SJCRH30 (cell line): Measurements from ENCODE around the gene SELENOT. TPM values are rescaled to one million over a fixed set of nuclear protein-coding genes. Genes with fewer than 3 reads are reported as not detected.
"Not testable (repeated sequence)": the region's sequence is repeated elsewhere in the genome, so short reads cannot be mapped to it uniquely, and the experiment has no call there.

Experiments
- DNase-seq, 2 experiments: peaks; one replicate each; pipeline ENCODE4 v3.0.0-alpha.2; 2015 to 2020
- H3K27ac ChIP-seq: fragments of 250-450 bp; sonication (Bioruptor Pico); 2 replicates; pipeline ENCODE4 v1.5.1; 2020; ENCODE audit warnings: mild to moderate bottlenecking, moderate library complexity
- H3K27me3 ChIP-seq: fragments of 250-450 bp; sonication (Bioruptor Pico); 2 replicates; pipeline ENCODE4 v1.5.1; 2020; ENCODE audit warnings: mild to moderate bottlenecking, moderate library complexity
- H3K36me3 ChIP-seq: fragments of 250-450 bp; sonication (Bioruptor Pico); 2 replicates; pipeline ENCODE4 v1.5.1; 2020; ENCODE audit warnings: mild to moderate bottlenecking, moderate library complexity
- H3K4me1 ChIP-seq: fragments of 250-450 bp; sonication (Bioruptor Pico); 2 replicates; pipeline ENCODE4 v1.5.1; 2020; ENCODE audit warnings: mild to moderate bottlenecking, moderate library complexity
- H3K4me3 ChIP-seq: fragments of 250-450 bp; sonication (Bioruptor Pico); 2 replicates; pipeline ENCODE4 v1.5.1; 2020; ENCODE audit warnings: mild to moderate bottlenecking, moderate library complexity
- H3K9me3 ChIP-seq: fragments of 250-450 bp; sonication (Bioruptor Pico); replicated peaks from 2 replicates; pipeline ENCODE4 v1.5.1; 2020; ENCODE audit warnings: mild to moderate bottlenecking, moderate library complexity
- total RNA-seq: library from RNA; depleted of rRNA; stranded (reverse); fragments of >200 nt; shearing (Covaris generic); gene quantifications from 2 replicates; pipeline ENCODE4 v1.2.3, GENCODE V29; 2014

SELENOT gene
- total RNA-seq, 1 experiment from 2014 or later, result 121 TPM

GRCh38 chr3:150599611-150600297 is 3.4 kb upstream of the SELENOT start:
- DNase-seq, result no peak
- Histone ChIP-seq H3K36me3 (no peaks in the 10 kb centered on the region), H3K27me3 (no peaks in the 10 kb centered on the region), H3K9me3 (no peaks in the 10 kb centered on the region), H3K27ac (no peak overlapping the region), H3K4me3 (no peak overlapping the region), H3K4me1 (no peaks in the 10 kb centered on the region; the same call in 1 of the 2 replicates)

DNA sequence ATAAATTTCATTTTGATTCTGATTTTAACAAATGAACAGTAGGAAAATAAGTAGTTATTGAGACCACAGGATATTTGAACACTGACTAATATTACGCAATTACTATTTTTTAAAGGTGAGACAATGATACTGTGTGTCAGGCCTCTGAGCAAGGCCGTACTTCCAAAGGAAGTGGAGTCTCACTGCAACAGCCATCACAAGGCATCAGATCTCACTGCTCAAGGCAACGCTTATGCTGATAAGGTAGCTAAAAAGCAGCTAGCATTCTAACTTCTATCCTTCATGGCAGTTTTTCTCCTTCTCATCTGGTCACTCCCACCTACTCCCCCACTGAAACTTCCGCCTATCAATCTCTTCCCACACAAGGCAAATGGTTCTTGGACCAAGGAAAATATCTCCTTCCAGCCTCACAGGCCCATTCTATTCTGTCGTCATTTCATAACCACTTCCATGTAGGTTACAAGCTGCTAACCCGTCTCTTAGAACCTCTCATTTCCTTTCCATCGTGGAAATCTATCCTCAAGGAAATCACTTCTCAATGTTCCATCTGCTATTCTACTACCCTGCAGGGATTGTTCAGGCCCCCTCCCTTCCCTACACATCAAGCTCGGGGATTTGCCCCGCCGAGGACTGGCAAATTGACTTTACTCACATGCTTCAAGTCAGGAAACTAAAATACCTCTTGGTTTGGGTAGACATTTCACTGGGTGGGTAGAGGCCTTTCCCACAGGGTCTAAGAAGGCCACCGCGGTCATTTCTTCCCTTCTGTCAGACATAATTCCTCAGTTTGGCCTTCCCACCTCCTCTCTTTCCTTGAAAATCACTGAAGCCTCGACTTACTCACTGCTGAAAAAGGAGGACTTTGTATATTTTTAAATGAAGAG is 2.2 kb upstream of the SELENOT start:
- not testable (repeated sequence) for H3K27me3 ChIP-seq, H3K27ac ChIP-seq, H3K4me1 ChIP-seq, DNase-seq, H3K9me3 ChIP-seq, H3K36me3 ChIP-seq, H3K4me3 ChIP-seq

- Histone ChIP-seq H3K4me3 (peak overlapping the region; percentile 72), H3K36me3 (peaks cover 4% of the 10 kb centered on the region; the same call in 1 of the 2 replicates), H3K27ac (peak overlapping the region; percentile 79), H3K9me3 (no peaks in the 10 kb centered on the region), H3K4me1 (no peaks in the 10 kb centered on the region; the same call in 1 of the 2 replicates), H3K27me3 (no peaks in the 10 kb centered on the region)
- DNase-seq, result peak in 1 of 2 experiments; percentile 16
These were observed 532 bp upstream of the SELENOT start for GRCh38 chr3:150602426-150603152.

GRCh38 chr3:150603980-150604319 is 829 bp downstream of the SELENOT start:
- Histone ChIP-seq H3K27me3 (no peaks in the 10 kb centered on the region), H3K9me3 (no peaks in the 10 kb centered on the region), H3K4me3 (peak overlapping the region; percentile 72), H3K4me1 (peaks cover 3% of the 10 kb centered on the region; the same call in 1 of the 2 replicates), H3K36me3 (peaks cover 4% of the 10 kb centered on the region; the same call in 1 of the 2 replicates), H3K27ac (peak overlapping the region; percentile 79)
- DNase-seq, result no peak

DNA sequence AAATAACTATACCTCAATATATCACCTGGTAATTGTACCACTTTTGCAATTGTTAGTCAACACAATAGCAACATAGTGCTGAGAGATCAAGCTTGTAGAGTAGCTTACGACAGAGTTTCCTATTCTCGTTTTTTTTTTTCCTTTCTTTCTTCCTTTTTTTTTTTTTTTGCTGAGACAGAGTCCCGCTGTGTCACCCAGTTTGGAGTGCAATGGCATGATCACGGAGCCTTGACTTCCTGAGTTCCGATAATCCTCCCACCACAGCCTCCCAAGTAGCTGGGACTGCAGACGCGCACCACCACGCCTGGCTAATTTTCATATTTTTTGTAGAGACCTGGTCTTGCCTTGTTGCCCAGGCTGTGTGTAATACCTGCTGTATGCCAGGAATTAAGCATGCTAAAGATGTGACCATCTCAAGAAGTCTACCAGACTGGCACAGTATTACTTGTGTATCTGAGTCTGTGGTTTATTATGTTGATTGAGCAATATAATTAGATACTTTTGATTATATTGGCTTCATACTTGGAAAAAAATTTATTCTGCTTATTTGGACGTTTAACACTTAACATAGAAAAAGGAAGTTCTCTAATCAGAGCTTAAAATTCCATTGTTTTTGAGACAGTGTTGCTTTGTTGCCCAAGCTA is 3.0 kb downstream of the SELENOT start:
- no peak overlapping the region for H3K4me3 ChIP-seq
- DNase-seq, result no peak
- H3K4me1 ChIP-seq, result peaks cover 3% of the 10 kb centered on the region; the same call in 1 of the 2 replicates
- no peaks in the 10 kb centered on the region for H3K9me3 ChIP-seq
- H3K27ac ChIP-seq, result no peak overlapping the region
- peaks cover 4% of the 10 kb centered on the region; the same call in 1 of the 2 replicates for H3K36me3 ChIP-seq
- no peaks in the 10 kb centered on the region for H3K27me3 ChIP-seq

GRCh38 chr3:150607267-150608065 is 4.3 kb downstream of the SELENOT start:
- Histone ChIP-seq H3K27me3 (no peaks in the 10 kb centered on the region), H3K4me3 (no peak overlapping the region), H3K9me3 (no peaks in the 10 kb centered on the region), H3K36me3 (peaks cover 7% of the 10 kb centered on the region; the same call in 1 of the 2 replicates), H3K4me1 (peaks cover 3% of the 10 kb centered on the region; the same call in 1 of the 2 replicates), H3K27ac (no peak overlapping the region)
- peak in 1 of 2 experiments; percentile 34 for DNase-seq

- Histone ChIP-seq H3K4me3 (no peak overlapping the region), H3K4me1 (0 out of 2 replicates have a peak, but pooled peaks cover 3% of the 10 kb centered on the region), H3K36me3 (peaks cover 15% of the 10 kb centered on the region; the same call in 1 of the 2 replicates), H3K27ac (no peak overlapping the region), H3K27me3 (no peaks in the 10 kb centered on the region), H3K9me3 (no peaks in the 10 kb centered on the region)
- DNase-seq, result no peak
These were observed 6.9 kb downstream of the SELENOT start for GRCh38 chr3:150609988-150610387.

GRCh38 chr3:150610785-150611184 is 7.7 kb downstream of the SELENOT start:
- H3K4me3 ChIP-seq, result no peak overlapping the region
- H3K27ac ChIP-seq, result no peak overlapping the region
- H3K36me3 ChIP-seq, result peaks cover 15% of the 10 kb centered on the region; the same call in 1 of the 2 replicates
- H3K27me3 ChIP-seq, result no peaks in the 10 kb centered on the region
- H3K9me3 ChIP-seq, result no peaks in the 10 kb centered on the region
- H3K4me1 ChIP-seq, result 0 out of 2 replicates have a peak, but pooled peaks cover 3% of the 10 kb centered on the region
- DNase-seq, result no peak

- Histone ChIP-seq H3K4me3 (no peak overlapping the region), H3K27ac (no peak overlapping the region), H3K9me3 (no peaks in the 10 kb centered on the region), H3K27me3 (no peaks in the 10 kb centered on the region), H3K36me3 (peaks cover 14% of the 10 kb centered on the region), H3K4me1 (0 out of 2 replicates have a peak, but pooled peaks cover 3% of the 10 kb centered on the region)
- no peak for DNase-seq
These were observed 8.5 kb downstream of the SELENOT start for GRCh38 chr3:150611666-150612065.

DNA sequence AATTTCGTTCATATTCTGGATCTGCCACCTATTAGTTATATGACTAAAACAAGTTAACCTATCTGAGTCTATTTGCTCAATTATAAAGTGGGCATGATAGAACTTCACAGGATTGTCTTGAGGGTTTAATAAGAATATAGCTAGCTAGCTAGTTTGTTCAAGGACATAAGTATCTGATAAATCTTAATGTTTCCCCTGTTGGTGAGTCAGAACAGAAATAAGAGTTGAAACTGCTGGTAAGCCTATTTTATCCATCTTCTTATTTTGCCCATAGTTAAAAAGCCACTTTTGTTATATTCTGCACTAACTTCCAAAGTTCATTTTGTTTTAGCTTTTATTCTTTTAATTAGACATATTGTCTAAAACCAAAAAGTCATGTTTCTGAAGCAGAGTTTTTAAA is 9.4 kb downstream of the SELENOT start:
- Histone ChIP-seq H3K27ac (no peak overlapping the region), H3K4me1 (0 out of 2 replicates have a peak, but pooled peaks cover 3% of the 10 kb centered on the region), H3K9me3 (no peaks in the 10 kb centered on the region), H3K4me3 (no peak overlapping the region), H3K36me3 (peaks cover 16% of the 10 kb centered on the region), H3K27me3 (no peaks in the 10 kb centered on the region)
- DNase-seq, result no peak

DNA sequence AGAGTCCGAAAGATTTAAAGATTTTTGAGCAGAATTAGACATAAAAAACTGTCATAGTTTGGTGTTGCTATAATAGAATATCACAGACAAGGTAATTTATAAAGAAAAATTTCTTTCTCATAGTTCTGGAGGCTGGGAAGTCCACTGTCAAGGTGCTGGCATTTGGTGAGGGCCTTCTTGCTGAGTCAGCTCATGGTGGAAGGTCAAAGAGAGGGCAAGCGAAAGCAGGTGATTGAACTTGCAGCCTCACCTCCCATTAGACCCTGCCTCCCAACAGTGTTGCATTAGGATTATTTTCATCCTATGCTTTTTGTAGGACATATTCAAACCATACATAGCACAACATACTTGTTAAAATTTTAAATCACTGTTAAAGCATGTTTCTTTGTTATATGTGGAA is 9.9 kb downstream of the SELENOT start:
- no peaks in the 10 kb centered on the region for H3K4me1 ChIP-seq
- DNase-seq, result no peak
- H3K27ac ChIP-seq, result no peak overlapping the region
- peaks cover 16% of the 10 kb centered on the region for H3K36me3 ChIP-seq
- H3K9me3 ChIP-seq, result no peaks in the 10 kb centered on the region
- H3K4me3 ChIP-seq, result no peak overlapping the region
- no peaks in the 10 kb centered on the region for H3K27me3 ChIP-seq

DNA sequence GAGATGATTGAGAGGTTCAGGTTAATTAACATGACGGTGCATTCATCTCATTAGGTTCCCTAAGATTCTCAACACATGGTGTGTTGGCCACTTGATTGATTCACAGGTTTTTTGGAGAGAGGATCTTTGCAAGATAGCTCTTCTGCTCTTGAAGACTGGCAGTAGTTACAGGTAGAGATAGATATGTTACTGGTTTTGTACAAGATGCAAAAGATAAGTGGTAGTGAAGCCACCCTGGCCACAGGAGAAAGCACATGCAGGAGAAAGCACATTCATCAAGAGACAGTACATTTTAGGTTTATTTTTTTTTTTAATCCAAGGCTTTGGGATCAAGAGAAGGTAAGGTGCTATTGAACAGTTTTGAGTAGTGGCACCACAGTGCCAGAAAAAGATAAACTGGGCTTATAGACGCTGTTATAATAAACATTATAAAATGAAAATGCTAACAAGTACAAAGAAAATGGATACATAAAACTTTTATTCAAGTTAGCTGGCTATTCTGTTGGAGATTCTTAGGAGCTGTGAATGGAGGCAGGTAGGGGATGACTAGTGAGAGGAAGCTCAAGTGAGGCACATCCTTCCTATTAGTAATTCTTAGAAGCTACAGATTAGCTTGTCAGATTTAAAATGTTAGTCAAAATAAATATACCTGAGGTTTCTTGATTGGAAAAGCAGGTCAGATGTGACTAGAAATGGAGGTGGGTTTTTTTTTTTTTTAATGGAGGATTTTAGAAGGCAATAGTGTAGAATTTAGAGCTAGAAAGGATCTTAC is 10.8 kb downstream of the SELENOT start:
- H3K4me3 ChIP-seq, result no peak overlapping the region
- no peaks in the 10 kb centered on the region for H3K4me1 ChIP-seq
- H3K27ac ChIP-seq, result no peak overlapping the region
- no peak for DNase-seq
- no peaks in the 10 kb centered on the region for H3K27me3 ChIP-seq
- no peaks in the 10 kb centered on the region for H3K9me3 ChIP-seq
- H3K36me3 ChIP-seq, result peaks cover 18% of the 10 kb centered on the region
